PC-9 (cell line): ENCODE data around the gene MT1E. TPM values are rescaled to one million over a fixed set of nuclear protein-coding genes. Genes with fewer than 3 reads are reported as not detected.

Source experiments
- BruUV-seq: library from RNA; stranded (reverse); fragments of 400-500 nt; replicated peaks from 2 replicates; lab custom pipeline; 2021; lab: Mats Ljungman, UMichigan
- CTCF ChIA-PET: fragments of 300-600 bp; sonication (Branson Sonifier 250); formaldehyde crosslinking; loops from one replicate; lab custom pipeline; 2022; ENCODE audit warnings: antibody characterized with exemption; lab: Charles Lee
- POLR2A ChIA-PET: fragments of 300-600 bp; sonication (Branson Sonifier 250); formaldehyde crosslinking; loops from one replicate; lab custom pipeline; 2022; ENCODE audit warnings: antibody characterized with exemption; ENCODE audit not compliant: unreplicated experiment; lab: Charles Lee
- DNase-seq, 2 experiments: peaks; one replicate each; pipeline versions ENCODE4 v3.0.0 to v3.0.0-alpha.2; 2015 to 2022; ENCODE audit warnings: mixed read lengths in 1 of 2
- H2AFZ ChIP-seq: fragments of 200-600 bp; sonication (generic); 2 replicates; pipeline ENCODE4 v1.8.1; 2017; ENCODE audit warnings: antibody characterized with exemption
- H3F3A ChIP-seq: fragments of 200-600 bp; sonication (generic); 2 replicates; pipeline ENCODE4 v1.8.1; 2017; ENCODE audit warnings: antibody characterized with exemption, mild to moderate bottlenecking, low read depth; ENCODE audit not compliant: insufficient read depth
- H3K27ac ChIP-seq: fragments of 200-600 bp; sonication (generic); 2 replicates; pipeline ENCODE4 v1.6.1; 2016; ENCODE audit warnings: mixed run types
- H3K27me3 ChIP-seq: fragments of 200-600 bp; sonication (generic); 2 replicates; pipeline ENCODE4 v1.6.1; 2016; ENCODE audit warnings: low read depth, mixed run types; ENCODE audit not compliant: insufficient read depth
- H3K36me3 ChIP-seq: fragments of 200-600 bp; sonication (generic); 2 replicates; pipeline ENCODE4 v1.6.1; 2016; ENCODE audit warnings: low read depth, mixed run types
- H3K4me1 ChIP-seq: fragments of 200-600 bp; sonication (generic); replicated peaks from 2 replicates; pipeline ENCODE4 v1.6.1; 2016; ENCODE audit warnings: mixed run types; ENCODE audit not compliant: insufficient read depth
- H3K4me2 ChIP-seq: fragments of 200-600 bp; sonication (generic); 2 replicates; pipeline ENCODE4 v1.6.1; 2017; ENCODE audit warnings: mixed run types
- H3K4me3 ChIP-seq: fragments of 200-600 bp; sonication (generic); 2 replicates; pipeline ENCODE4 v1.6.1; 2016; ENCODE audit warnings: mixed run types
- H3K79me2 ChIP-seq: fragments of 200-600 bp; sonication (generic); 2 replicates; pipeline ENCODE4 v1.6.1; 2017; ENCODE audit warnings: low read depth, mixed run types
- H3K9me2 ChIP-seq: fragments of 200-600 bp; sonication (generic); 2 replicates; pipeline ENCODE4 v1.8.1; 2017; ENCODE audit warnings: mild to moderate bottlenecking; ENCODE audit not compliant: insufficient read depth
- H3K9me3 ChIP-seq: fragments of 200-600 bp; sonication (generic); 2 replicates; pipeline ENCODE4 v1.8.1; 2016; ENCODE audit warnings: low read depth; ENCODE audit not compliant: insufficient read depth
- H4K20me1 ChIP-seq: fragments of 200-600 bp; sonication (generic); 2 replicates; pipeline ENCODE4 v1.8.1; 2017; ENCODE audit not compliant: insufficient read depth
- CTCF ChIP-seq: fragments of 200-600 bp; sonication (generic); conservative IDR thresholded peaks from 2 replicates; pipeline ENCODE4 v1.6.1; 2017; ENCODE audit warnings: mixed run types, antibody characterized with exemption, mild to moderate bottlenecking, moderate library complexity
- EZH2 ChIP-seq: fragments of 200-600 bp; sonication (generic); IDR thresholded peaks from 2 replicates; pipeline ENCODE4 v1.8.0; 2017; ENCODE audit warnings: antibody characterized with exemption, low read depth
- intact Hi-C: fragments of 100-400 bp; cut with micrococcal nuclease; formaldehyde crosslinking; loops from one replicate; pipeline ENCODE4 v1.10.0; 2022; ENCODE audit not compliant: unreplicated experiment
- total RNA-seq: library from RNA; stranded (reverse); gene quantifications from 2 replicates; pipeline ENCODE4 v1.2.3, GENCODE V29; 2021

The MT1E gene
- total RNA-seq, 1 experiment from 2014 or later = 22.0 TPM

GRCh38 chr16:56632156-56632847, 6.7 kb downstream of the MT1E start, which contains the start of gene MT1M:
TSS of gene MT1M (plus strand) at chr16:56632659. CDS start at chr16:56632732, 73 bp downstream.
- TF ChIP-seq EZH2 (no peak), CTCF (no peak)
- POLR2A ChIA-PET = no interaction called here
- H3K27ac ChIP-seq = no peak within 1 kb of the TSS
- no TSS peak for BruUV-seq
- CTCF ChIA-PET = no interaction called here
- intact Hi-C loops = no loop called here
- H3K79me2 ChIP-seq = no peaks in the 10 kb centered on the region
- no peak within 1 kb of the TSS for H2AFZ ChIP-seq
- peaks cover 11% of the 10 kb centered on the region for H3K4me1 ChIP-seq
- H3K4me3 ChIP-seq = no peak within 1 kb of the TSS
- H3K9me3 ChIP-seq = no peaks in the 10 kb centered on the region
- no peaks in the 10 kb centered on the region for H3K36me3 ChIP-seq
- H3K27me3 ChIP-seq = no peaks in the 10 kb centered on the region
- no peaks in the 10 kb centered on the region for H4K20me1 ChIP-seq
- no peak for DNase-seq
- no peaks in the 10 kb centered on the region for H3K9me2 ChIP-seq
- H3F3A ChIP-seq = peaks cover 3% of the 10 kb centered on the region; the same call in 1 of the 2 replicates
- no peak within 1 kb of the TSS for H3K4me2 ChIP-seq

- no peaks in the 10 kb centered on the region for H3K36me3 ChIP-seq
- H3K4me2 ChIP-seq = no peak overlapping the region
- no peaks in the 10 kb centered on the region for H3K9me3 ChIP-seq
- intact Hi-C loops = no loop called here
- H3K27ac ChIP-seq = no peak overlapping the region
- no peak for DNase-seq
- BruUV-seq = no TSS peak
- H2AFZ ChIP-seq = no peak overlapping the region
- ChIA-PET CTCF (no interaction called here), POLR2A (no interaction called here)
- H3K27me3 ChIP-seq = no peaks in the 10 kb centered on the region
- no peaks in the 10 kb centered on the region for H3K79me2 ChIP-seq
- peaks cover 3% of the 10 kb centered on the region; the same call in 1 of the 2 replicates for H3F3A ChIP-seq
- H3K4me1 ChIP-seq = peaks cover 14% of the 10 kb centered on the region
- TF ChIP-seq CTCF (no peak), EZH2 (no peak)
- H3K4me3 ChIP-seq = no peak overlapping the region
- no peaks in the 10 kb centered on the region for H4K20me1 ChIP-seq
- H3K9me2 ChIP-seq = no peaks in the 10 kb centered on the region
These were observed 7.3 kb downstream of the MT1E start for GRCh38 chr16:56632848-56633365.

- no peak for DNase-seq
- H3F3A ChIP-seq = peaks cover 3% of the 10 kb centered on the region; the same call in 1 of the 2 replicates
- intact Hi-C loops = no loop called here
- no peaks in the 10 kb centered on the region for H3K36me3 ChIP-seq
- BruUV-seq = no TSS peak
- ChIA-PET POLR2A (no interaction called here), CTCF (no interaction called here)
- H3K27ac ChIP-seq = no peak overlapping the region
- H3K9me2 ChIP-seq = no peaks in the 10 kb centered on the region
- TF ChIP-seq CTCF (no peak), EZH2 (no peak)
- no peaks in the 10 kb centered on the region for H3K27me3 ChIP-seq
- H3K9me3 ChIP-seq = no peaks in the 10 kb centered on the region
- H3K4me3 ChIP-seq = no peak overlapping the region
- H2AFZ ChIP-seq = no peak overlapping the region
- no peaks in the 10 kb centered on the region for H4K20me1 ChIP-seq
- H3K4me2 ChIP-seq = no peak overlapping the region
- H3K79me2 ChIP-seq = no peaks in the 10 kb centered on the region
- peaks cover 14% of the 10 kb centered on the region for H3K4me1 ChIP-seq
These were observed 8.0 kb downstream of the MT1E start for GRCh38 chr16:56633535-56633934.
